Stimulated activated memory B cell treated with anti-CD40 and anti-IgM and Interleukin-4, amounts not matched to agents 10 μg/mL and 1 μg/mL and 100 μg/mL, for 72 hours (primary cell): ENCODE measurements around the gene GEN1.

ENCODE experiments used
- ATAC-seq: fragments of 150-1000 bp; cut with Tn5 transposase; 2 replicates; pipeline ENCODE4 v1.10.0; 2021
- H3K27ac Mint-ChIP-seq: one replicate; pipeline ENCODE4 v1.8.0; 2022; ENCODE audit warnings: mild to moderate bottlenecking, mixed read lengths
- H3K27me3 Mint-ChIP-seq: one replicate; pipeline ENCODE4 v1.8.0; 2022; ENCODE audit warnings: mixed read lengths
- H3K36me3 Mint-ChIP-seq: one replicate; pipeline ENCODE4 v1.8.0; 2022; ENCODE audit warnings: mixed read lengths
- H3K4me1 Mint-ChIP-seq: one replicate; pipeline ENCODE4 v1.8.0; 2022; ENCODE audit warnings: mixed read lengths
- H3K4me3 Mint-ChIP-seq: one replicate; pipeline ENCODE4 v1.8.0; 2022; ENCODE audit warnings: mild to moderate bottlenecking, moderate library complexity, mixed read lengths
- H3K9me3 Mint-ChIP-seq: one replicate; pipeline ENCODE4 v1.8.0; 2022; ENCODE audit warnings: mixed read lengths

The GEN1 gene

DNA sequence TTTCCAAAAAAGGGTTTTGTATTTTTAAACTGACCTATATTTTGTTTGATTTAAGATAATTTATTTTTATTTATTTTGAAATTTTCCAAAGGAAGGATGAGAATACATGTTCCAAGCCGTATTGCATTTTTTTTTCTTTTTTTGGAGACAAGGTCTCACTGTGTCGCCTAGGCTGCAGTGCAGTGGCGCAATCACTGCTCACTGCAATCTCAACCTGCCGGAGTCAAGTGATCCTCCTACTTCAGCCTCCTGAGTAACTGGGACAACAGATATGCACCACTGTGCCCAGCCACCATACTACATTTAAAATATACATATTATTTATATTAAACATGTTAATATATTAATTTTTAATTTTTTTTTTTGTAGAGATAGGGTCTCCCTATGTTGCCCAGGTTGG, 15.0 kb downstream of the GEN1 start:
- no peaks in the 10 kb centered on the region for H3K27me3 Mint-ChIP-seq
- ATAC-seq: no peak
- H3K9me3 Mint-ChIP-seq: no peaks in the 10 kb centered on the region
- H3K27ac Mint-ChIP-seq: no peak overlapping the region
- H3K4me1 Mint-ChIP-seq: no peaks in the 10 kb centered on the region
- H3K4me3 Mint-ChIP-seq: no peak overlapping the region
- H3K36me3 Mint-ChIP-seq: peaks cover 31% of the 10 kb centered on the region

DNA sequence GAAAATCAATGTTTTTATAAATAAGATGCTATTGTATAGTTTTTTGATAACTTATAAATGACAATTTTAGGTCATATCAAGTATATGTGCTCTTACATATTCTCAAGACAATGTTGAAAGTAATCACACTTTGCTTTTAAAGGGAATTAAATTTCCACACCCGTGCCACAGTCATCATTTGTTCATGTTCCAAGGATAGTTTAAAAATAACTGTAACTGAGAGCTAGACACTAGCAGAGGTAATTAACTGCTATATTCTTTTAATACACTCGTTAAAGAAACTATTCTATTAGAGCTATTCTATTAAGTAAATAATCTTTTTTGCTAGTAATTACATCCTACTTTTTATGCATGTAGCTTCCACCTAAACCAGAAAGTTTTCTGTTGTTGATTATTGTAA, 18.0 kb downstream of the GEN1 start:
- no peaks in the 10 kb centered on the region for H3K27me3 Mint-ChIP-seq
- no peaks in the 10 kb centered on the region for H3K9me3 Mint-ChIP-seq
- H3K4me3 Mint-ChIP-seq: no peak overlapping the region
- H3K4me1 Mint-ChIP-seq: no peaks in the 10 kb centered on the region
- ATAC-seq: no peak
- no peak overlapping the region for H3K27ac Mint-ChIP-seq
- H3K36me3 Mint-ChIP-seq: peaks cover 49% of the 10 kb centered on the region

DNA sequence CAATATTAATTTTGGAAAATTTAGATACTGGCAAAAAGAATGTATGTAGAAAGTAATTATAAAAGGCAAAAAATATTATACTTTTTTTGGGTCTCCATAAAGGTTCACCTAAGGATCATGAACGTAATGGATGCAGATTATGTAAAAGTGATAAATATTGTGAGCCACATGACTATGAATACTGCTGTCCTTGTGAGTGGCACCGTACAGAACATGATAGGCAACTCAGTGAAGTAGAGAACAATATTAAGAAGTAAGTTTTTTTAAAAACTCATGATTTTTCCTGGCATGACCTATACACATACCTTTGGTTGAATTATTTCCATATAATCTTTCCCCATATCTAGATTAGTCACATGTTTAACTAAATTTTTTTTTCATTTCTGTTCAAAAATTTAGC, 18.6 kb downstream of the GEN1 start:
- no peak for ATAC-seq
- peaks cover 47% of the 10 kb centered on the region for H3K36me3 Mint-ChIP-seq
- H3K4me3 Mint-ChIP-seq: no peak overlapping the region
- no peak overlapping the region for H3K27ac Mint-ChIP-seq
- H3K9me3 Mint-ChIP-seq: no peaks in the 10 kb centered on the region
- no peaks in the 10 kb centered on the region for H3K4me1 Mint-ChIP-seq
- H3K27me3 Mint-ChIP-seq: no peaks in the 10 kb centered on the region

GRCh38 chr2:17780546-17780945, 26.6 kb downstream of the GEN1 start:
- Mint-ChIP-seq H3K27me3 (no peaks in the 10 kb centered on the region), H3K36me3 (peaks cover 43% of the 10 kb centered on the region), H3K9me3 (no peaks in the 10 kb centered on the region), H3K4me1 (no peaks in the 10 kb centered on the region), H3K27ac (no peak overlapping the region), H3K4me3 (no peak overlapping the region)
- no peak for ATAC-seq

DNA sequence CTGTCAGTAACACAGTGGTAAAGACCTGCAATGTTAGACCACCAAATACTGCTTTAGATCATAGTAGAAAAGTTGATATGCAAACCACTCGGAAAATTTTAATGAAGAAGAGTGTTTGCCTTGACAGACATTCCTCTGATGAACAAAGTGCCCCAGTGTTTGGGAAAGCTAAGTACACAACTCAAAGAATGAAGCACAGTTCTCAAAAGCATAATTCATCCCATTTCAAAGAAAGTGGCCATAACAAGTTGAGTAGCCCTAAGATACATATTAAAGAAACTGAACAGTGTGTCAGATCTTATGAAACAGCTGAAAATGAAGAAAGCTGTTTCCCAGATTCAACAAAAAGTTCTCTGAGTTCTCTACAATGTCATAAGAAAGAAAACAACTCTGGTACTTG, 27.5 kb downstream of the GEN1 start:
- Mint-ChIP-seq H3K27me3 (no peaks in the 10 kb centered on the region), H3K4me3 (no peak overlapping the region), H3K9me3 (no peaks in the 10 kb centered on the region), H3K4me1 (no peaks in the 10 kb centered on the region), H3K27ac (no peak overlapping the region), H3K36me3 (peaks cover 37% of the 10 kb centered on the region)
- no peak for ATAC-seq

GRCh38 chr2:17786727-17787126, 32.8 kb downstream of the GEN1 start:
- H3K9me3 Mint-ChIP-seq: no peaks in the 10 kb centered on the region

GRCh38 chr2:17788773-17789172, 34.8 kb downstream of the GEN1 start:
- no peak overlapping the region for H3K27ac Mint-ChIP-seq

More at GRCh38 chr2:17786727-17787126, 32.8 kb downstream of the GEN1 start:
- Mint-ChIP-seq H3K27me3 (no peaks in the 10 kb centered on the region), H3K4me1 (peaks cover 9% of the 10 kb centered on the region), H3K4me3 (no peak overlapping the region), H3K27ac (no peak overlapping the region), H3K36me3 (peaks cover 20% of the 10 kb centered on the region)
- no peak for ATAC-seq

DNA sequence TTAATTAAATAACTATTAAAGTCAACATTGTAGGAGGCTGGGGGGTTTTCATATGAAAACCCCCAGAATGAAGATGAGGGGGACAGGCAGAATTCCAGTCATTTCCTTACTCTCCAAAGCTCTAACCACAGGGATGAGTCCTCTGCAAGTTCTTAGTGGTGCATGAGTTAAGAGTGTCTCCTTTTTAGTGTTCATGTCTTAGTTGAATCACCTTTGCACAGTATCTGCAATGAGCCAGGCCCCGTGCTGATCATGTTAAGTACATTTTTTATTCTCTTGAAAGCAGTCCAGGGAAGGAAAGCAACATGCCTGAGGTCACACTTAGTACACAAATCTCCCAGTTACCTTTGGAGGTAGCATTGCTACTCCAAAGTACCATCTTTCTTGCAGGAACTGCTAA, 36.6 kb downstream of the GEN1 start:
- no peaks in the 10 kb centered on the region for H3K27me3 Mint-ChIP-seq
- ATAC-seq: no peak

More at GRCh38 chr2:17788773-17789172, 34.8 kb downstream of the GEN1 start:
- ATAC-seq: no peak
- Mint-ChIP-seq H3K4me1 (peaks cover 18% of the 10 kb centered on the region), H3K36me3 (peaks cover 4% of the 10 kb centered on the region), H3K27me3 (no peaks in the 10 kb centered on the region), H3K4me3 (no peak overlapping the region), H3K9me3 (no peaks in the 10 kb centered on the region)

DNA sequence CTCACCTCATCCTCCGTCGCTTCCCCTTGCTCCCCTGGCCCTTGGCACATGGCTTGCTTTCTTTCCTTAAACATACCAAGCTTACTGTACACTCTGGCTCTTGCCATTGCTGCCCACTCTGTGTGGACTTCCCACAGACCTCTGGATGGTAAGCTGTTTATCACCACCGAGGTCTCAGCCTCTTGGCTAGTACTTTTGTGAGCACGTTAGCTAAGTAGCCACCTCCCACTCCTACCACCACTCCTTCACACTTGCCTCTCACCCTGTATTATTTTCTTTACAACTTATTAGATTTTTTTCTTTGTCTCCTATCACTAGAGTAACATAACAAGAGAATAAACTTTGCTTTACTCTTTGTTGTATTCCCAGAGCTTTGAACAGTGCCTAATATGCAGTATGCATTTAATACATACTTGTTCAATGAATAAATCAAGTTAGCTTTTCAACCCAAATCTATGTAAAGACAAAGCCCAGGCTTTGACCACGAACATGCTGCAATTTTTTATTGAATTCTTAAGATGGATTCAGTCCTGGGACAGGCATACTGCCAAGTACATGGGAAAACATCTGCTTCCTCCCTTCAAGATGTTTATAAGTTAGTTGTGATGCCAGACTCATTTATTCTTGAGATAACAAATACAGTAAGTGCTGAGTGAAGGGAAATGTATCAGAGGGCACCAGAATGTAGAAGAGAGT, 37.3 kb downstream of the GEN1 start:
- Mint-ChIP-seq H3K9me3 (no peaks in the 10 kb centered on the region), H3K27me3 (no peaks in the 10 kb centered on the region)
- no peak for ATAC-seq

More for the DNA sequence above, 36.6 kb downstream of the GEN1 start:
- Mint-ChIP-seq H3K36me3 (no peaks in the 10 kb centered on the region), H3K9me3 (no peaks in the 10 kb centered on the region), H3K4me1 (peaks cover 18% of the 10 kb centered on the region), H3K4me3 (no peak overlapping the region), H3K27ac (peak overlapping the region; percentile 11)

DNA sequence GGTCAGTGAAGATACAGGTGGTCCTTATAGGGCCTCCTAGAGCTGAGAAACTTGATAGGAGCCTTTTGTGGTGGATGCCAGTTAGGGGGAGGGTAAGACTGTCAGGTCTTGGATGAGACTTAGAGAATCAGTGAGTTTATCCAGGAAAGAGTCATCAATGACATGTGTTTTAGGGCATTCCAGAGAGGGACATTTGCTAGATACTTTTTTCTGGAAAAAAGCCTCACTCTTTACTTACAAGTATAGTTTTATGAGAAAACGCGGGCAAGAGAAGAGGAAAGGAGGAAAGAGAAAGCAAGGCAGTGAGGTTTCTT, 37.8 kb downstream of the GEN1 start:
- no peak for ATAC-seq
- Mint-ChIP-seq H3K27ac (no peak overlapping the region), H3K36me3 (no peaks in the 10 kb centered on the region), H3K27me3 (no peaks in the 10 kb centered on the region), H3K9me3 (no peaks in the 10 kb centered on the region), H3K4me1 (peaks cover 18% of the 10 kb centered on the region), H3K4me3 (no peak overlapping the region)

More for the DNA sequence above, 37.3 kb downstream of the GEN1 start:
- Mint-ChIP-seq H3K4me3 (no peak overlapping the region), H3K36me3 (no peaks in the 10 kb centered on the region), H3K4me1 (peaks cover 18% of the 10 kb centered on the region), H3K27ac (peak overlapping the region; percentile 11)

- Mint-ChIP-seq H3K36me3 (no peaks in the 10 kb centered on the region), H3K27me3 (no peaks in the 10 kb centered on the region), H3K4me1 (peaks cover 18% of the 10 kb centered on the region), H3K4me3 (no peak overlapping the region), H3K9me3 (no peaks in the 10 kb centered on the region), H3K27ac (no peak overlapping the region)
- no peak for ATAC-seq
These were observed 38.6 kb downstream of the GEN1 start for GRCh38 chr2:17792515-17792914.

GRCh38 chr2:17793296-17793695, 39.4 kb downstream of the GEN1 start:
- no peak overlapping the region for H3K27ac Mint-ChIP-seq
- no peak for ATAC-seq

DNA sequence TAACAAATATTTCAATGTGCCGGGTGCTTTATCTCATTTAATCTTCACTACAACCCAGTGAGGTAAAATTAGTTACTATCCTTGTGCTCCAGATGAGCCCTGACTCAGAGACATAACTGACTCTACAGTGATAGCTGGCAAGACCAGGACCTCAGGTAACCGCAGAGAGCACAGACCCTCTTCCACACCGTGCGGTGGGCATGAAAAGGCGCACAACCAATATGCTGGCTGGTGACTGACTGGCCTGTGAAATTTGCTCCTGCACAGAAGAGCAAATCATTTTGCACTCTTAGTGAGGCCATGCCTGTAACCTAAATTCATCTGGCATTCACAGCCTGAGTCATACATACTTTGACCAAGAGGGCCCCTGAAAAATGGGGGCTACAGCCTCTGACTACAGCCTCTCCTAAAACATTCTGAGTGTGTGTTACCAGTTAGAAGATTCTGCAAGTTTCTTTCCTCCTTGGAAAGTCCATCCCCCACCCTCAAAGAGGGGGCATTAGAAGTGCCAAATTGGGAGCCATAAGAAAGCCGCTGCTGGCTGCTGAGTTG, 39.9 kb downstream of the GEN1 start:
- no peak overlapping the region for H3K27ac Mint-ChIP-seq
- H3K4me1 Mint-ChIP-seq: peaks cover 18% of the 10 kb centered on the region
- no peaks in the 10 kb centered on the region for H3K27me3 Mint-ChIP-seq
- ATAC-seq: no peak
- no peaks in the 10 kb centered on the region for H3K9me3 Mint-ChIP-seq
- no peaks in the 10 kb centered on the region for H3K36me3 Mint-ChIP-seq
- H3K4me3 Mint-ChIP-seq: no peak overlapping the region

More at GRCh38 chr2:17793296-17793695, 39.4 kb downstream of the GEN1 start:
- no peaks in the 10 kb centered on the region for H3K9me3 Mint-ChIP-seq
- H3K4me1 Mint-ChIP-seq: peaks cover 18% of the 10 kb centered on the region
- H3K36me3 Mint-ChIP-seq: no peaks in the 10 kb centered on the region
- no peak overlapping the region for H3K4me3 Mint-ChIP-seq
- no peaks in the 10 kb centered on the region for H3K27me3 Mint-ChIP-seq

GRCh38 chr2:17795309-17795708, 41.4 kb downstream of the GEN1 start:
- Mint-ChIP-seq H3K4me1 (peaks cover 29% of the 10 kb centered on the region), H3K27me3 (no peaks in the 10 kb centered on the region), H3K4me3 (no peak overlapping the region), H3K9me3 (no peaks in the 10 kb centered on the region), H3K27ac (no peak overlapping the region), H3K36me3 (no peaks in the 10 kb centered on the region)
- no peak for ATAC-seq

- Mint-ChIP-seq H3K36me3 (no peaks in the 10 kb centered on the region), H3K4me1 (peaks cover 32% of the 10 kb centered on the region), H3K4me3 (no peak overlapping the region), H3K9me3 (no peaks in the 10 kb centered on the region), H3K27ac (no peak overlapping the region), H3K27me3 (no peaks in the 10 kb centered on the region)
- ATAC-seq: no peak
These were observed 44.4 kb downstream of the GEN1 start for GRCh38 chr2:17798338-17798737.

GRCh38 chr2:17799301-17800120, 45.6 kb downstream of the GEN1 start:
- H3K9me3 Mint-ChIP-seq: no peaks in the 10 kb centered on the region
- ATAC-seq: no peak
- peak overlapping the region; percentile 51 for H3K27ac Mint-ChIP-seq

More at GRCh38 chr2:17799301-17800120, 45.6 kb downstream of the GEN1 start:
- Mint-ChIP-seq H3K4me3 (peak overlapping the region; percentile 4), H3K4me1 (peaks cover 39% of the 10 kb centered on the region), H3K36me3 (no peaks in the 10 kb centered on the region), H3K27me3 (no peaks in the 10 kb centered on the region)
